Progenitor cell of endocrine pancreas (in vitro differentiated cells): ENCODE data around the gene ARHGEF2. TPM values are rescaled to one million over a fixed set of nuclear protein-coding genes. Genes with fewer than 3 reads are reported as not detected.

Experiments used
- DNase-seq: peaks from one replicate; pipeline ENCODE4 v3.0.0; 2021; ENCODE audit warnings: low spot score; ENCODE audit not compliant: unreplicated experiment
- H3K27ac Mint-ChIP-seq: 2 replicates; pipeline ENCODE4 v1.8.0; 2021; ENCODE audit warnings: mild to moderate bottlenecking, moderate library complexity, mixed read lengths
- H3K27me3 Mint-ChIP-seq: 2 replicates; pipeline ENCODE4 v1.8.0; 2021; ENCODE audit warnings: mixed read lengths
- H3K36me3 Mint-ChIP-seq: 2 replicates; pipeline ENCODE4 v1.8.0; 2022; ENCODE audit warnings: mixed read lengths; ENCODE audit not compliant: insufficient read depth
- H3K4me1 Mint-ChIP-seq: 2 replicates; pipeline ENCODE4 v1.8.0; 2021; ENCODE audit warnings: low read depth, mixed read lengths
- H3K4me3 Mint-ChIP-seq: 2 replicates; pipeline ENCODE4 v1.8.0; 2021; ENCODE audit warnings: low read depth, mild to moderate bottlenecking, moderate library complexity, mixed read lengths
- H3K9me3 Mint-ChIP-seq: 2 replicates; pipeline ENCODE4 v1.8.0; 2021; ENCODE audit warnings: low read depth, mixed read lengths
- total RNA-seq: library from RNA; stranded (reverse); gene quantifications from 2 replicates; pipeline ENCODE4 v1.2.1, GENCODE V29; 2021
- TF ChIP-seq, protein P1 (sequence below): fragments of 200-600 bp; sonication (generic); IDR thresholded peaks from one replicate; pipeline ENCODE4 v1.5.0; 2021; ENCODE audit warnings: antibody characterized with exemption, mild to moderate bottlenecking; ENCODE audit not compliant: unreplicated experiment

ARHGEF2 gene
- total RNA-seq, 1 donor from 2014 or later: 103 TPM

- DNase-seq: no peak
- Mint-ChIP-seq H3K9me3 (no peaks in the 10 kb centered on the region), H3K27ac (no peak overlapping the region), H3K4me1 (peaks cover 8% of the 10 kb centered on the region), H3K27me3 (peaks cover 3% of the 10 kb centered on the region), H3K4me3 (no peak overlapping the region), H3K36me3 (peaks cover under 1% of the 10 kb centered on the region)
- TF ChIP-seq, protein P1, sequence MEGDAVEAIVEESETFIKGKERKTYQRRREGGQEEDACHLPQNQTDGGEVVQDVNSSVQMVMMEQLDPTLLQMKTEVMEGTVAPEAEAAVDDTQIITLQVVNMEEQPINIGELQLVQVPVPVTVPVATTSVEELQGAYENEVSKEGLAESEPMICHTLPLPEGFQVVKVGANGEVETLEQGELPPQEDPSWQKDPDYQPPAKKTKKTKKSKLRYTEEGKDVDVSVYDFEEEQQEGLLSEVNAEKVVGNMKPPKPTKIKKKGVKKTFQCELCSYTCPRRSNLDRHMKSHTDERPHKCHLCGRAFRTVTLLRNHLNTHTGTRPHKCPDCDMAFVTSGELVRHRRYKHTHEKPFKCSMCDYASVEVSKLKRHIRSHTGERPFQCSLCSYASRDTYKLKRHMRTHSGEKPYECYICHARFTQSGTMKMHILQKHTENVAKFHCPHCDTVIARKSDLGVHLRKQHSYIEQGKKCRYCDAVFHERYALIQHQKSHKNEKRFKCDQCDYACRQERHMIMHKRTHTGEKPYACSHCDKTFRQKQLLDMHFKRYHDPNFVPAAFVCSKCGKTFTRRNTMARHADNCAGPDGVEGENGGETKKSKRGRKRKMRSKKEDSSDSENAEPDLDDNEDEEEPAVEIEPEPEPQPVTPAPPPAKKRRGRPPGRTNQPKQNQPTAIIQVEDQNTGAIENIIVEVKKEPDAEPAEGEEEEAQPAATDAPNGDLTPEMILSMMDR: no peak
These were observed 23.4 kb upstream of the ARHGEF2 start for GRCh38 chr1:156001662-156002171.

DNA sequence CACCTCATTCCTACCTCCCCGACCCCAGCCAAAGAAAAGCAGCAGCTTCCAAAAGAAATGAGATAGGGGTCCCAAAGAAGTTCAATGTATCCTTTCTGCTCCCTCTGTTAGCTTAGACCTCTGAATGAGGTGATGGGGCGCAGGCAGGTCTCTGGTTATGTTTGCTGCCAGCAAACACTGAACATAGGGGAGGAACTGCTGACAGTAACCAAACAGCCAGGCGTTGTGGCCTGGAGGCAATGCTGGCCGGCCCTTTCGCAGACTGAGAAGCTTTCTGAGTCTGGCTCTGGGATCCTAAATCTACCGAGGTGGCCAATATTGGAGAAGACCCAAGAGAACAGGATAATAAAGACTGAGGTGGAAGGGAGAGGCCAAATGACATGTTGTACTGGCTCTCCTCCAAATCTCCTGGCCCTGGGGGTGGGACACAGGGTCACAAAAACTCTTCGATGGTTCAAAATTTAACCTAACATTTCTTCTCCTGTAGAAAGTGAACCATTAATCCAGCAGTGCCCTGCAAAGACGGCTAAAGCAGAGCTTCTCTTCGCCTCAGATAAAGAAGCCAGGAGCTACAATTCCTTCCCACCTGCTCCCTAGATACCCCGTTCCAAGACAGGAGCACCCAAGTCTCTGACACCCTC, 22.8 kb upstream of the ARHGEF2 start:
- H3K36me3 Mint-ChIP-seq: no peaks in the 10 kb centered on the region
- H3K9me3 Mint-ChIP-seq: no peaks in the 10 kb centered on the region
- peaks cover 6% of the 10 kb centered on the region for H3K4me1 Mint-ChIP-seq
- DNase-seq: no peak
- no peak overlapping the region for H3K4me3 Mint-ChIP-seq
- H3K27me3 Mint-ChIP-seq: peaks cover 3% of the 10 kb centered on the region
- TF ChIP-seq, protein P1: no peak
- peak overlapping the region; percentile 75 for H3K27ac Mint-ChIP-seq

DNA sequence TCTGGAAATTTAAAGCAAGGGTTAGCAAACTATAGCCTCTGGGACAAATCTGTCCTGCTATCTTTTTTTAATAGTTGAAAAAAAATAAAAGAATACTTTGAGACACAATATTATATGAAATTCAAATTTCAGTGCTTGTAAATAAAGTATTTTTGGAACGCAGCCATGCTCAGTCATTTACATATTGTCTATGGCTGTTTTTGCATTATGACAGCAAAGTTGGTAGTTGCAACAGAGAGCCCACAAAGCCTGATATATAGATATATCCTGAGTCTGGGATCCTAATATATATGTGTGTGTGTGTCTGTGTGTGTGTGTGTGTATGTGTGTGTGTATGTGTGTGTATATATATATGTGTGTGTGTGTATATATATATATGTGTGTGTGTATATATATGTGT, 21.6 kb upstream of the ARHGEF2 start:
- no peak overlapping the region for H3K27ac Mint-ChIP-seq
- peaks cover 6% of the 10 kb centered on the region for H3K4me1 Mint-ChIP-seq
- no peaks in the 10 kb centered on the region for H3K36me3 Mint-ChIP-seq
- TF ChIP-seq, protein P1: no peak
- no peak overlapping the region for H3K4me3 Mint-ChIP-seq
- H3K9me3 Mint-ChIP-seq: no peaks in the 10 kb centered on the region
- H3K27me3 Mint-ChIP-seq: peaks cover 6% of the 10 kb centered on the region
- no peak for DNase-seq

DNA sequence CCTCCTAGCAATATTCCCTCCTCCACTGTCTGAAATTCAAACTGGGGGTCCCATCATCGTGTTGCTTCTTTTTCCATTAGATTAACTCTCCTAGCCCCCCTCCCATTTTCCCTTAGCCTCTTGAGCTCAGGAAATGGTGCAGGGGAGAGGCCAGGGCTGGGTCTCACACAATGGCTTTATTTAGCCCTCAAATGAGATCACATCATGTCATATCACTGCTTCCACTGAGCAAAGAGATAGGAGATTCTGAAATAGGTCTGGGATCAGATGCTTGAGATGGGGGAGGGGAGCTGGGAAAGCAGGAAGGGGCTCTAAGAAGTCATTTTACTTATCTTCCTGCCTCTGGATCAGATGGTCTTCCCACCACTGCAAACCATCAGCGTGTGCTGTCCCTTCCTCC, 17.8 kb upstream of the ARHGEF2 start:
- Mint-ChIP-seq H3K36me3 (no peaks in the 10 kb centered on the region), H3K4me3 (no peak overlapping the region), H3K27ac (no peak overlapping the region), H3K4me1 (no peaks in the 10 kb centered on the region), H3K9me3 (no peaks in the 10 kb centered on the region), H3K27me3 (peaks cover 3% of the 10 kb centered on the region)
- TF ChIP-seq, protein P1: no peak
- DNase-seq: no peak

DNA sequence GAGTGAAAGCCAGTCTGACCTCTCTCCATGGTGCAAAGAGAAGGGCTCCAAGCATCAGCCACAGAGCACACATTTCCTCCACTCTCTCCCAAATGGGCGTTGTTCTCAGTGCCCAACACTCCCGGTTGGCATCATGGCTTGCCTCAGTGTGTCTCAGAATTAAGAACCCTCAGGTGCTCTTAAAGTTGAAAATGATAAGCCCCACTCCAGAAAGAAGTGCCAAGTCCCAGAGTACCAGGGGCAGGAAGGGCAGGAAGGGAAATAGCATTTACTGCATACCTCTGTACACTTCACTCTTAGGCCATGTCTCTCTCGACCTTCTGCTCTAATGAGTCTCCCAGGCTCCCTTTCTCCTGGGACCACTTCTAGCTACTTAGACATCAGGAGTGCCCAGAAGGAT, 15.2 kb upstream of the ARHGEF2 start:
- peaks cover 3% of the 10 kb centered on the region for H3K27me3 Mint-ChIP-seq
- H3K36me3 Mint-ChIP-seq: no peaks in the 10 kb centered on the region
- H3K9me3 Mint-ChIP-seq: no peaks in the 10 kb centered on the region
- H3K4me3 Mint-ChIP-seq: no peak overlapping the region
- no peak for DNase-seq
- no peaks in the 10 kb centered on the region for H3K4me1 Mint-ChIP-seq
- no peak overlapping the region for H3K27ac Mint-ChIP-seq
- TF ChIP-seq, protein P1: no peak
